Stimulated activated CD4-positive, alpha-beta T cell treated with anti-CD3 and anti-CD28 coated beads, Interleukin-4, amount 100 ng/mL, for 4 hours (primary cell): ENCODE data around the gene NEDD9.
A peak's percentile ranks its signal among the peaks of the same experiment; 100 is the strongest.

ENCODE experiments used
- DNase-seq, 2 experiments: peaks; one replicate each; pipeline ENCODE4 v3.0.0-alpha.2; 2020

Gene NEDD9

GRCh38 chr6:11258260-11259237 is 26.1 kb upstream of the NEDD9 start:
- DNase-seq = no peak

GRCh38 chr6:11255610-11256009 is 23.1 kb upstream of the NEDD9 start:
- no peak for DNase-seq

- no peak for DNase-seq
These were observed 21.1 kb upstream of the NEDD9 start for GRCh38 chr6:11253594-11253993.

- no peak for DNase-seq
These were observed 19.3 kb upstream of the NEDD9 start for GRCh38 chr6:11251553-11252360.

- DNase-seq = no peak
These were observed 17.6 kb upstream of the NEDD9 start for GRCh38 chr6:11250108-11250507.

- DNase-seq = no peak
These were observed 16.7 kb upstream of the NEDD9 start for GRCh38 chr6:11248974-11249761.

- DNase-seq = no peak
These were observed 14.3 kb upstream of the NEDD9 start for GRCh38 chr6:11246722-11247121.

- no peak for DNase-seq
These were observed 13.2 kb upstream of the NEDD9 start for GRCh38 chr6:11245381-11246256.

- no peak for DNase-seq
These were observed 12.1 kb upstream of the NEDD9 start for GRCh38 chr6:11244387-11245126.

- DNase-seq = no peak
These were observed 11.4 kb upstream of the NEDD9 start for GRCh38 chr6:11243861-11244260.

GRCh38 chr6:11242711-11243110 is 10.2 kb upstream of the NEDD9 start:
- DNase-seq = no peak

- no peak for DNase-seq
These were observed 9.3 kb upstream of the NEDD9 start for GRCh38 chr6:11241793-11242201.

- DNase-seq = no peak
These were observed 8.8 kb upstream of the NEDD9 start for GRCh38 chr6:11241154-11241792.

- no peak for DNase-seq
These were observed 5.5 kb upstream of the NEDD9 start for GRCh38 chr6:11237956-11238355.

- DNase-seq = no peak
These were observed 5.0 kb upstream of the NEDD9 start for GRCh38 chr6:11237428-11237827.

- no peak for DNase-seq
These were observed 4.4 kb upstream of the NEDD9 start for GRCh38 chr6:11236915-11237314.

GRCh38 chr6:11236076-11236750 is 3.7 kb upstream of the NEDD9 start:
- peak; percentile 5 to 39 for DNase-seq

- no peak for DNase-seq
These were observed 2.6 kb upstream of the NEDD9 start for GRCh38 chr6:11235062-11235461.

GRCh38 chr6:11233673-11234573 is 1.5 kb upstream of the NEDD9 start:
- no peak for DNase-seq
